OCI-LY7 (cell line): ENCODE measurements around the gene TMEM130.

Source experiments
- EZH2phosphoT487 ChIP-seq: fragments of 200-600 bp; sonication (generic); IDR thresholded peaks from 2 replicates; pipeline ENCODE4 v1.6.1; 2018; ENCODE audit warnings: low read depth, borderline replicate concordance, mild to moderate bottlenecking, mixed run types, antibody characterized with exemption, low read length, moderate library complexity, mixed read lengths
- TF ChIP-seq, protein P1 (sequence below): fragments of 200-600 bp; sonication (generic); conservative IDR thresholded peaks from 2 replicates; pipeline ENCODE4 v1.5.1; 2014; ENCODE audit warnings: mild to moderate bottlenecking, antibody characterized with exemption, low read length, moderate library complexity, mixed read lengths

DNA sequence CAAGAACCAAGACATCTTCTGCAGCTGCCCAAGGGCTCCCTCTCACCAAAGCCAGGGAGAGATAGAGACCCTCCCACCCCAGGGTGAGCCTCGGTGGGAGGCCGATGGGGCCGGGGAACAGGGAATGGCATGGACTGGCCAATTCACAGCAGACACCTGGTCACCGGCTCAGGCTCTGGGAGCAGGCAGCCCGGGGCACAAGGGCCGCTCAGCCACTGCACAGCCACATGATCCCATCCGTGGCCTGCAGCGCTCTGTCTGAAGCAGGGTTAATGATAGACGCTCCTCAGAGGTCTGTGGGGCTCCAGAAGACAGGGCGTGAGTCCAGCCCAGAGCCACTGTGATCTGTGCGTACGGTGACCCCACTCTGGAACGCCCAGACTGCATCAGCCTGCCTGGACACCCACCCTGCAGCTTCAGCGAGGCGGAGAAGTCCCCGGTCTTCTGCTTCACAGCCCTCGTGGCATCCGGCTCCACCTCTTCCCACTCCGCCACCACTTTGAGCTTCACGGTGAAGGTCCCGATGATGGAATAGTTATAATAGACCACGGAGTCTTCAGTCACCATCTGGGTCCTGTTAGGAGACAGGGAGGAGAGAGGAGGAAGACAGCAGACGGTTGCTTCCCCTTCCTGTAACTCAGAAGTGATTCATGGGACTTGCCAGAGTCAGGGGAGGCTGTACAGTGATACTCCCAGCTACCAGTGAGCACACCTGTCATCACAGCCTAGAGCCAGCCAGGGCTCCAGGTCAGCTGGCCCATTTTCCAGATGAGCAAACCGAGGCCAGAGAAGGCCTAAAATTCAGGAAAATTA, 14.0 kb downstream of the TMEM130 start:
- TF ChIP-seq, protein P1, sequence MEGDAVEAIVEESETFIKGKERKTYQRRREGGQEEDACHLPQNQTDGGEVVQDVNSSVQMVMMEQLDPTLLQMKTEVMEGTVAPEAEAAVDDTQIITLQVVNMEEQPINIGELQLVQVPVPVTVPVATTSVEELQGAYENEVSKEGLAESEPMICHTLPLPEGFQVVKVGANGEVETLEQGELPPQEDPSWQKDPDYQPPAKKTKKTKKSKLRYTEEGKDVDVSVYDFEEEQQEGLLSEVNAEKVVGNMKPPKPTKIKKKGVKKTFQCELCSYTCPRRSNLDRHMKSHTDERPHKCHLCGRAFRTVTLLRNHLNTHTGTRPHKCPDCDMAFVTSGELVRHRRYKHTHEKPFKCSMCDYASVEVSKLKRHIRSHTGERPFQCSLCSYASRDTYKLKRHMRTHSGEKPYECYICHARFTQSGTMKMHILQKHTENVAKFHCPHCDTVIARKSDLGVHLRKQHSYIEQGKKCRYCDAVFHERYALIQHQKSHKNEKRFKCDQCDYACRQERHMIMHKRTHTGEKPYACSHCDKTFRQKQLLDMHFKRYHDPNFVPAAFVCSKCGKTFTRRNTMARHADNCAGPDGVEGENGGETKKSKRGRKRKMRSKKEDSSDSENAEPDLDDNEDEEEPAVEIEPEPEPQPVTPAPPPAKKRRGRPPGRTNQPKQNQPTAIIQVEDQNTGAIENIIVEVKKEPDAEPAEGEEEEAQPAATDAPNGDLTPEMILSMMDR: no peak
- no peak for TF ChIP-seq EZH2phosphoT487
